Calu3 (cell line): ENCODE data around the gene DNAH6. TPM values are rescaled to one million over a fixed set of nuclear protein-coding genes. Genes with fewer than 3 reads are reported as not detected.

Source experiments
- BruUV-seq: library from RNA; stranded (reverse); fragments of 400-500 nt; replicated peaks from 2 replicates; lab custom pipeline; 2021; lab: Mats Ljungman, UMichigan
- CTCF ChIA-PET: fragments of 300-600 bp; sonication (Branson Sonifier 250); formaldehyde crosslinking; loops from one replicate; lab custom pipeline; 2022; ENCODE audit warnings: antibody characterized with exemption; lab: Charles Lee
- DNase-seq: peaks from one replicate; pipeline ENCODE4 v3.0.0; 2022
- H3K27ac Mint-ChIP-seq: one replicate; pipeline ENCODE4 v1.8.0; 2022; ENCODE audit warnings: mixed read lengths; ENCODE audit not compliant: unreplicated experiment
- H3K27me3 Mint-ChIP-seq: one replicate; pipeline ENCODE4 v1.8.0; 2022; ENCODE audit warnings: mixed read lengths; ENCODE audit not compliant: unreplicated experiment
- H3K36me3 Mint-ChIP-seq: one replicate; pipeline ENCODE4 v1.8.0; 2022; ENCODE audit warnings: mild to moderate bottlenecking, moderate library complexity, mixed read lengths; ENCODE audit not compliant: insufficient read depth, unreplicated experiment
- H3K4me1 Mint-ChIP-seq: one replicate; pipeline ENCODE4 v1.8.0; 2022; ENCODE audit warnings: mild to moderate bottlenecking, low read depth, mixed read lengths; ENCODE audit not compliant: unreplicated experiment
- H3K4me3 Mint-ChIP-seq: one replicate; pipeline ENCODE4 v1.8.0; 2022; ENCODE audit warnings: mild to moderate bottlenecking, low read depth, moderate library complexity, mixed read lengths; ENCODE audit not compliant: unreplicated experiment
- H3K9me3 Mint-ChIP-seq: one replicate; pipeline ENCODE4 v1.8.0; 2022; ENCODE audit warnings: low read depth, mixed read lengths; ENCODE audit not compliant: unreplicated experiment
- intact Hi-C: fragments of 100-400 bp; cut with micrococcal nuclease; formaldehyde crosslinking; loops from one replicate; pipeline ENCODE4 v1.10.0; 2022; ENCODE audit not compliant: unreplicated experiment
- total RNA-seq: library from RNA; stranded (reverse); gene quantifications from 2 replicates; pipeline ENCODE4 v1.2.3, GENCODE V29; 2022
- TF ChIP-seq, protein P1 (sequence below): fragments of 200-600 bp; IDR thresholded peaks from one replicate; pipeline ENCODE4 v1.8.0; 2022; ENCODE audit warnings: antibody characterized with exemption; ENCODE audit not compliant: unreplicated experiment

Gene DNAH6
- total RNA-seq, 1 experiment from 2014 or later, result 1.3 TPM

DNA sequence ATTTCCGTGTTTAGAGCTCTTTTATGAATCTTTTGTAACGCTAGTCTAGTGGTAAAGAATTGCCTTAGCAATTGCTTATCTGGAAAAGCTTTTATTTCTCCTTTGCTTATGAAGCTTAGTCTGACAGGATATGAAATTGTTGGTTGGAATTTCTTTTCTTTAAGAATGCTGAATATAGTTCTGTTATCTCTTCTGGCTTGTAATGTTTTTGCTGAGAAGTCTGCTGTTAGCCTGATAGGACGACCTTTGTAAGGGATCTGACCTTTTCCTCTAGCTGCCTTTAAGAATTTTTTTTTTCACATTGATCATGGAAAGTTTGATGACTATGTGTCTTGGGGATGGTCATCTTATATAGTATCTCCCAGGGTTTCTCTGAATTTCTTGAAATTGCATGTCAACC lies 263.5 kb downstream of the DNAH6 start:
- no TSS peak for BruUV-seq
- Mint-ChIP-seq H3K27me3 (no peaks in the 10 kb centered on the region), H3K4me3 (no peak overlapping the region), H3K4me1 (no peaks in the 10 kb centered on the region), H3K9me3 (peaks cover 4% of the 10 kb centered on the region), H3K36me3 (no peaks in the 10 kb centered on the region), H3K27ac (no peak overlapping the region)
- intact Hi-C loops, result no loop called here
- TF ChIP-seq, protein P1, sequence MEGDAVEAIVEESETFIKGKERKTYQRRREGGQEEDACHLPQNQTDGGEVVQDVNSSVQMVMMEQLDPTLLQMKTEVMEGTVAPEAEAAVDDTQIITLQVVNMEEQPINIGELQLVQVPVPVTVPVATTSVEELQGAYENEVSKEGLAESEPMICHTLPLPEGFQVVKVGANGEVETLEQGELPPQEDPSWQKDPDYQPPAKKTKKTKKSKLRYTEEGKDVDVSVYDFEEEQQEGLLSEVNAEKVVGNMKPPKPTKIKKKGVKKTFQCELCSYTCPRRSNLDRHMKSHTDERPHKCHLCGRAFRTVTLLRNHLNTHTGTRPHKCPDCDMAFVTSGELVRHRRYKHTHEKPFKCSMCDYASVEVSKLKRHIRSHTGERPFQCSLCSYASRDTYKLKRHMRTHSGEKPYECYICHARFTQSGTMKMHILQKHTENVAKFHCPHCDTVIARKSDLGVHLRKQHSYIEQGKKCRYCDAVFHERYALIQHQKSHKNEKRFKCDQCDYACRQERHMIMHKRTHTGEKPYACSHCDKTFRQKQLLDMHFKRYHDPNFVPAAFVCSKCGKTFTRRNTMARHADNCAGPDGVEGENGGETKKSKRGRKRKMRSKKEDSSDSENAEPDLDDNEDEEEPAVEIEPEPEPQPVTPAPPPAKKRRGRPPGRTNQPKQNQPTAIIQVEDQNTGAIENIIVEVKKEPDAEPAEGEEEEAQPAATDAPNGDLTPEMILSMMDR, result no peak
- CTCF ChIA-PET, result no interaction called here
- DNase-seq, result no peak

DNA sequence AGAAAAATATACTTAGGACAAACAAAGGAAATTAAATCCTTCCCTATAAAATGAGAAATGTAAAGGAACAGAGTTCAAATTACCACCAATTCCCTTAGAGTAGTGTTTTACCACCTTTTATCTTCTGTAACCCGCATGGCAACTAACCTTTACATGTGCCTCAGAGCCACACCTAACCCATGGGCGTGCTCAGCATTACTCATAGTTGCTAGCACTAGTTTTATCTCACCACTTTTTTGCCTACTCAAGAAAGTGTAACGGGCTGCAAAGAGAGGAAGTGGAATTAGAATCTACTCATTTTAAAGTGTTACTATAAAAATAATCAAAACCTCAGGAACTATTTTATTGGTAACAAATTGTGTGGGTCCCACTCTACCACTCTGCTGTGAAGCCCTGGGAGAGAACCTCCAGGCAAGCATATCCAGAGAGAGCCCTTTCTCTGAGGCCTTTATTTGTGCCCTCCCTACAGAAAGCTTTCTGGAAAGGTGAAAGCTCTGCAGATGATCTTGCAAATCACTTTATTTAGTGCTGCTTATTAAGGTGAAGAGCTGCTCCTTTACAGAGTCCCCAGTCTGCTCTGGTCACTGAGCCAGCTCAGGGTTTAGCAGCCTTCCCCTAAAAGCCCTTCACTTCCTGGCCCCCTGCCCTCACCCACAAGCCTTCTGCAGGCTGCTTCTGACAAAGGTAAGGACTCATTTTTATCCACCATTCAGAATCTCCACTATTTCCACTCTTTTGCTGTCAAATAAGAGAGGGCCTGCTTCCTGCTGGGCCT lies 265.8 kb downstream of the DNAH6 start:
- intact Hi-C loops, result no loop called here
- CTCF ChIA-PET, result interaction anchor here (1.0 kb wide), 1 partner anchor 26 kb away, joined by 3 read pairs; no protein-coding TSS in a partner anchor
- BruUV-seq, result no TSS peak
- DNase-seq, result peak; percentile 27
- H3K4me3 Mint-ChIP-seq, result no peak overlapping the region
- no peaks in the 10 kb centered on the region for H3K36me3 Mint-ChIP-seq
- no peaks in the 10 kb centered on the region for H3K27me3 Mint-ChIP-seq
- TF ChIP-seq, protein P1, result no peak
- no peaks in the 10 kb centered on the region for H3K9me3 Mint-ChIP-seq
- no peak overlapping the region for H3K27ac Mint-ChIP-seq
- no peaks in the 10 kb centered on the region for H3K4me1 Mint-ChIP-seq

- Mint-ChIP-seq H3K27ac (no peak overlapping the region), H3K4me1 (no peaks in the 10 kb centered on the region), H3K36me3 (no peaks in the 10 kb centered on the region), H3K9me3 (no peaks in the 10 kb centered on the region), H3K27me3 (no peaks in the 10 kb centered on the region), H3K4me3 (no peak overlapping the region)
- BruUV-seq, result no TSS peak
- TF ChIP-seq, protein P1, result no peak
- intact Hi-C loops, result no loop called here
- CTCF ChIA-PET, result interaction anchor here (0.5 to 1.0 kb wide), 2 partner anchors 21 to 25 kb away, joined by 3 read pairs; no protein-coding TSS in a partner anchor
- no peak for DNase-seq
These were observed 266.6 kb downstream of the DNAH6 start for GRCh38 chr2:84782717-84783442.

GRCh38 chr2:84785950-84786349 lies 269.7 kb downstream of the DNAH6 start:
- CTCF ChIA-PET, result no interaction called here
- Mint-ChIP-seq H3K27ac (no peak overlapping the region), H3K4me1 (no peaks in the 10 kb centered on the region), H3K4me3 (no peak overlapping the region), H3K36me3 (no peaks in the 10 kb centered on the region), H3K9me3 (no peaks in the 10 kb centered on the region), H3K27me3 (no peaks in the 10 kb centered on the region)
- intact Hi-C loops, result no loop called here
- no TSS peak for BruUV-seq
- no peak for DNase-seq
- TF ChIP-seq, protein P1, result no peak
